Measurements from ENCODE around the gene GPX4. TPM values are rescaled to one million over a fixed set of nuclear protein-coding genes. Genes with fewer than 3 reads are reported as not detected.

GPX4 gene
- total RNA-seq, 4 donors from 2014 or later = 616 to 907 (median 819) TPM

GRCh38 chr19:1134431-1134830 lies 30.6 kb downstream of the GPX4 start:
- Histone ChIP-seq H3K27me3 (no peaks in the 10 kb centered on the region), H3K4me3 (no peak overlapping the region), H3K27ac (no peak overlapping the region), H3K9me3 (no peaks in the 10 kb centered on the region), H3K36me3 (no peaks in the 10 kb centered on the region), H3K4me1 (peaks cover 21 to 32% of the 10 kb centered on the region in 2 donors)
- in situ Hi-C loops (cut with MboI; ENCODE audit: low sequenced_read_pairs in 4 of 4) = no loop called here
- ATAC-seq (no peak), DNase-seq (no peak)
- intact Hi-C loops (cut with DNase I; ENCODE audit: low total_unique reads) = loop anchor here (5.0 kb wide), 1 partner anchor 58 kb away; no protein-coding TSS in a partner anchor
- TF ChIP-seq CTCF (IDR thresholded peaks at IDR 0.05 in 4 of 5, conservative IDR thresholded peaks at IDR 0.05 in 1 of 5) (no peak), POLR2A (IDR thresholded peaks at IDR 0.05) (no peak)

DNA sequence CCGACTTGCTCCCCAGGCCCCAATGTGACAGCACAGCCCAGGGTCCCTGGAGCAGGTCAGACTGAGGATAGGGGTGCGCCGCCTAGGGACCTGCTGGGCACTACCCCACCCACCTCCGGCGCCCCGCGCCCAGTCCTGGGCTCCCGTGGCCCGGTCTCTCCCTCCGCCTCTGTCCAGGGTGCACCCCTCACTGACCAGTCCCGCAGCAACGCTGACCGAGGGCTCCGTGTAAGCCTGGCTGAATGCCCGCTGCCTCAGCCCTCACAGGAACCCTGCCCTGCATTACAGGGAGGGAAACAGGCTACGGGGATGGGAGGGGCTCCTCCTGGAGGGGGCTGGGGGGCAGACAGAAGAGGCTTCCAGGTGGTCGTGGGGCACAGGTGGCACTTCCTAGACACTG lies 31.7 kb downstream of the GPX4 start:
- peaks cover 21 to 31% of the 10 kb centered on the region in 2 donors for H3K4me1 ChIP-seq
- H3K9me3 ChIP-seq = no peaks in the 10 kb centered on the region
- H3K36me3 ChIP-seq = no peaks in the 10 kb centered on the region
- H3K27ac ChIP-seq = peak overlapping the region in 2 of 4 donors; percentile 20 to 27
- in situ Hi-C loops (cut with MboI; ENCODE audit: low sequenced_read_pairs in 4 of 4) = no loop called here
- DNase-seq (no peak), ATAC-seq (no peak)
- intact Hi-C loops (cut with DNase I; ENCODE audit: low total_unique reads) = no loop called here
- no peaks in the 10 kb centered on the region for H3K27me3 ChIP-seq
- H3K4me3 ChIP-seq = no peak overlapping the region
- TF ChIP-seq CTCF (IDR thresholded peaks at IDR 0.05 in 4 of 5, conservative IDR thresholded peaks at IDR 0.05 in 1 of 5) = no peak
- no peak for TF ChIP-seq POLR2A (IDR thresholded peaks at IDR 0.05)

DNA sequence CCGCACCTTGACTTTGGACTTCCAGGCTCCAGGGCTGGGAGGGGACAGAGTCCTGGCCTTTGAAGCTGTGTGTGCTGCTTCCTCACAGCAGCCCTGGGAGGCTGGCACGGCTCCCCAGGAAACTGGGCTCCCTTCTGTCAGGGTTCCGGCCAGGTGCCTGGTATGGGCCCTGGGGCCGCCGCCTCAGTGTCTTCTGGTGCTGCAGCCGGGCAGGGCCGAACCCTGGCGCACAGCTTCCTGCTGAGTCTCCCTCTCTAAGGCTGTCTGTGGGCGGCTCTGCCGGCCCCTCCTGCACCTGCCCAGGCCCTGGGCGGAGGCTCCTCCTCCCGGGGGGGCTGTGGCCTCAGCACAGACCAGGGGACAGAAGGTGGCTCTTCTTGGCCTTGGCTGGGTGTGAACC lies 32.4 kb downstream of the GPX4 start:
- TF ChIP-seq CTCF (IDR thresholded peaks at IDR 0.05 in 4 of 5, conservative IDR thresholded peaks at IDR 0.05 in 1 of 5) (no peak), POLR2A (IDR thresholded peaks at IDR 0.05) (no peak)
- intact Hi-C loops (cut with DNase I; ENCODE audit: low total_unique reads) = no loop called here
- DNase-seq (no peak), ATAC-seq (no peak)
- no peaks in the 10 kb centered on the region for H3K27me3 ChIP-seq
- peaks cover 18 to 23% of the 10 kb centered on the region in 2 donors for H3K4me1 ChIP-seq
- in situ Hi-C loops (cut with MboI; ENCODE audit: low sequenced_read_pairs in 4 of 4) = no loop called here
- peak overlapping the region in 2 of 4 donors; percentile 20 to 27 for H3K27ac ChIP-seq
- H3K4me3 ChIP-seq = no peak overlapping the region
- H3K9me3 ChIP-seq = no peaks in the 10 kb centered on the region
- no peaks in the 10 kb centered on the region for H3K36me3 ChIP-seq

GRCh38 chr19:1136621-1137317 lies 33.0 kb downstream of the GPX4 start:
- ATAC-seq = no peak
- H3K4me3 ChIP-seq = no peak overlapping the region
- H3K9me3 ChIP-seq = no peaks in the 10 kb centered on the region
- TF ChIP-seq CTCF (IDR thresholded peaks at IDR 0.05 in 4 of 5, conservative IDR thresholded peaks at IDR 0.05 in 1 of 5) (no peak), POLR2A (IDR thresholded peaks at IDR 0.05) (no peak)
- DNase-seq = no peak
- H3K27ac ChIP-seq = peak overlapping the region in 1 of 4 donors; percentile 20
- no peaks in the 10 kb centered on the region for H3K27me3 ChIP-seq
- intact Hi-C loops (cut with DNase I; ENCODE audit: low total_unique reads) (no loop called here), in situ Hi-C loops (cut with MboI; ENCODE audit: low sequenced_read_pairs in 4 of 4) (no loop called here)
- no peaks in the 10 kb centered on the region for H3K36me3 ChIP-seq
- H3K4me1 ChIP-seq = peaks cover 13 to 17% of the 10 kb centered on the region in 2 donors
